K562 (cell line): Measurements from ENCODE around the gene SEC11A. TPM values are rescaled to one million over a fixed set of nuclear protein-coding genes. Genes with fewer than 3 reads are reported as not detected.
A peak's percentile ranks its signal among the peaks of the same experiment; 100 is the strongest.

Experiments
- ATAC-seq: fragments of 200-7000 bp; cut with Tn5 transposase; 3 replicates; pipeline ENCODE4 v1.9.1; 2020; ENCODE audit warnings: moderate library complexity
- BruUV-seq: library from RNA; stranded (reverse); fragments of 400-500 nt; replicated peaks from 2 replicates; lab custom pipeline; 2021; lab: Mats Ljungman, UMichigan
- CTCF ChIA-PET: fragments of 300-600 bp; formaldehyde crosslinking; extraction: SDS; loops from one replicate; lab custom pipeline; 2021; ENCODE audit warnings: low intra/inter-chr PET ratio; lab: Yijun Ruan, JAX
- POLR2A ChIA-PET: fragments of 300-600, 350-650 bp; sonication (Branson Sonifier 250); formaldehyde crosslinking; extraction: SDS; loops from one replicate; lab custom pipeline; 2021; ENCODE audit warnings: antibody characterized with exemption, inconsistent platforms; lab: Yijun Ruan, JAX
- DNase-seq, 4 experiments: peaks; one replicate each; pipeline versions ENCODE4 v3.0.0 to v3.0.0-alpha.2; 2011 to 2018; ENCODE audit warnings: low spot score in 3 of 4, mixed read lengths in 3 of 4; ENCODE audit errors: extremely low read depth in 1 of 4
- FAIRE-seq: peaks from 2 replicates; lab custom pipeline; 2011; peaks lifted over from hg19 to GRCh38; lab: Jason Lieb, UNC
- H2AFZ ChIP-seq: 2 replicates; pipeline ENCODE4 v1.6.0; 2011; ENCODE audit warnings: low read depth, low read length, control low read depth, inconsistent platforms
- H3K27ac ChIP-seq: fragments of 200-600 bp; 3 replicates; pipeline ENCODE4 v1.8.0; 2011; ENCODE audit warnings: low read depth, mild to moderate bottlenecking, control low read depth, inconsistent platforms, low read length, moderate library complexity, mixed read lengths; ENCODE audit errors: extremely low read depth
- H3K27me3 ChIP-seq, 2 experiments: fragments of 300-600 bp in 1 of 2; 2 replicates in 1 of 2; 3 replicates in 1 of 2; pipeline versions ENCODE4 v1.6.0 to v1.8.0; 2011; ENCODE audit warnings: inconsistent platforms in 2 of 2, low read length in 2 of 2, mild to moderate bottlenecking in 1 of 2, mixed read lengths in 1 of 2, moderate library complexity in 1 of 2; ENCODE audit not compliant: control insufficient read depth in 2 of 2, insufficient read depth in 2 of 2
- H3K36me3 ChIP-seq: fragments of 300-600 bp; 3 replicates; pipeline ENCODE4 v1.8.0; 2011; ENCODE audit warnings: mild to moderate bottlenecking, low read length, inconsistent platforms; ENCODE audit not compliant: control insufficient read depth, insufficient read depth
- H3K4me1 ChIP-seq, 2 experiments: fragments of 200-600 bp in 1 of 2; replicated peaks in 1 of 2; 2 replicates in 1 of 2; 3 replicates in 1 of 2; pipeline versions ENCODE4 v1.5.1 to v1.8.0; 2011; ENCODE audit warnings: inconsistent platforms in 2 of 2, low read length in 2 of 2, mild to moderate bottlenecking in 1 of 2, mixed read lengths in 1 of 2, moderate library complexity in 1 of 2; ENCODE audit not compliant: control insufficient read depth in 2 of 2, insufficient read depth in 2 of 2
- H3K4me2 ChIP-seq: 2 replicates; pipeline ENCODE4 v1.6.1; 2011; ENCODE audit warnings: low read length, control low read depth, inconsistent platforms, mixed read lengths; ENCODE audit not compliant: insufficient read depth
- H3K4me3 ChIP-seq: fragments of 200-600 bp; sonication (generic), shearing (Covaris generic); 2 replicates; pipeline ENCODE4 v1.5.1; 2016; ENCODE audit warnings: control low read depth, inconsistent platforms
- H3K79me2 ChIP-seq: fragments of 200-600 bp; 3 replicates; pipeline ENCODE4 v1.8.0; 2011; ENCODE audit warnings: low read length, inconsistent platforms; ENCODE audit not compliant: control insufficient read depth, insufficient read depth
- H3K9ac ChIP-seq, 2 experiments: 2 replicates each; pipeline versions ENCODE4 v1.6.0 to v1.6.1; 2011; ENCODE audit warnings: low read depth in 2 of 2, low read length in 2 of 2, control low read depth in 1 of 2, inconsistent platforms in 1 of 2, mild to moderate bottlenecking in 1 of 2, mixed read lengths in 1 of 2; ENCODE audit not compliant: insufficient read depth in 1 of 2
- H3K9me1 ChIP-seq: one replicate; pipeline ENCODE4 v1.6.0; 2011; ENCODE audit warnings: inconsistent platforms, mild to moderate bottlenecking, low read length, moderate library complexity; ENCODE audit not compliant: control insufficient read depth, insufficient read depth
- H3K9me3 ChIP-seq: replicated peaks from 2 replicates; pipeline ENCODE4 v1.5.1; 2011; ENCODE audit warnings: low read depth, low read length, inconsistent platforms; ENCODE audit not compliant: control insufficient read depth, insufficient read depth
- H4K20me1 ChIP-seq: replicated peaks from 2 replicates; pipeline ENCODE4 v1.6.1; 2011; ENCODE audit warnings: low read length, inconsistent platforms, mixed read lengths; ENCODE audit not compliant: control insufficient read depth, insufficient read depth
- BACH1 ChIP-seq: fragments of 200-800 bp; sonication (Bioruptor generic); IDR thresholded peaks from 2 replicates; pipeline ENCODE4 v1.6.1; 2016; ENCODE audit warnings: missing genetic modification characterization, missing compliant biosample characterization
- CBX2 ChIP-seq: fragments of 200-600 bp; sonication (generic); IDR thresholded peaks from one replicate; pipeline ENCODE4 v1.6.1; 2012; ENCODE audit warnings: mild to moderate bottlenecking, low read length, inconsistent platforms; ENCODE audit not compliant: insufficient read depth, poor library complexity, severe bottlenecking
- CREM ChIP-seq: IDR thresholded peaks from 2 replicates; pipeline ENCODE4 v1.6.1; 2014; ENCODE audit warnings: antibody characterized with exemption, low read depth
- EWSR1 ChIP-seq: fragments of 450-650 bp; IDR thresholded peaks from 2 replicates; pipeline ENCODE4 v1.6.1; 2018; ENCODE audit warnings: borderline replicate concordance, mild to moderate bottlenecking, low read depth, moderate library complexity; ENCODE audit not compliant: partially characterized antibody
- EZH2 ChIP-seq: IDR thresholded peaks from 2 replicates; pipeline ENCODE4 v1.6.1; 2012; ENCODE audit warnings: low read depth, mild to moderate bottlenecking, inconsistent platforms, low read length, borderline replicate concordance
- GMEB1 ChIP-seq: fragments of 250-450 bp; sonication (Bioruptor Pico); IDR thresholded peaks from 2 replicates; pipeline ENCODE4 v1.4.0; 2020; ENCODE audit warnings: mild to moderate bottlenecking
- KLF16 ChIP-seq: IDR thresholded peaks from 2 replicates; pipeline ENCODE4 v1.6.1; 2016; ENCODE audit warnings: antibody characterized with exemption
- NFIX ChIP-seq: fragments of 250-450 bp; sonication (Bioruptor Pico); IDR thresholded peaks from 2 replicates; pipeline ENCODE4 v1.4.0; 2020; ENCODE audit warnings: low read depth, mild to moderate bottlenecking, moderate library complexity
- NR1H2 ChIP-seq: sonication (generic); formaldehyde crosslinking; IDR thresholded peaks from 2 replicates; pipeline ENCODE4 v1.4.0; 2020; ENCODE audit warnings: mild to moderate bottlenecking, missing genetic modification reagents
- STAG1 ChIP-seq: sonication (generic); formaldehyde crosslinking; IDR thresholded peaks from 2 replicates; pipeline ENCODE4 v1.5.0; 2020; ENCODE audit warnings: missing genetic modification reagents, borderline replicate concordance
- TAF7 ChIP-seq: fragments of 450-650 bp; IDR thresholded peaks from 2 replicates; pipeline ENCODE4 v1.6.1; 2016; ENCODE audit warnings: missing genetic modification characterization, missing compliant biosample characterization
- ZNF133 ChIP-seq: fragments of 250-450 bp; sonication (Bioruptor Pico); IDR thresholded peaks from 2 replicates; pipeline ENCODE4 v1.4.0; 2020; ENCODE audit warnings: mild to moderate bottlenecking
- ZNF347 ChIP-seq: fragments of 450-650 bp; formaldehyde crosslinking; IDR thresholded peaks from 2 replicates; pipeline ENCODE4 v1.4.0; 2020; ENCODE audit warnings: low read depth, mild to moderate bottlenecking, moderate library complexity
- WGBS: fragments of 100-300 bp; shearing (Covaris generic); methylation state at CpG from one replicate; pipeline ENCODE4 v1.1.6; 2016; ENCODE audit warnings: low coverage, mixed read lengths; ENCODE audit not compliant: insufficient coverage; ENCODE audit errors: missing lambda C conversion rate; 5-methylcytosine and 5-hydroxymethylcytosine counted together
- in situ Hi-C: fragments of 300-500 bp; cut with MboI; formaldehyde crosslinking; loops from 4 replicates; pipeline ENCODE4 v1.15.0; 2018; ENCODE audit warnings: inconsistent platforms, mixed read lengths
- intact Hi-C: fragments of 100-400 bp; cut with micrococcal nuclease; formaldehyde crosslinking; loops from 2 replicates; pipeline ENCODE4 v1.14.2; 2022
- polyA plus RNA-seq, 8 experiments: library from polyadenylated mRNA; depleted of rRNA in 4 of 8; stranded (reverse) in 5 of 8; unstranded in 3 of 8; fragments of >200 nt; fragmentation: Nextera tagmentation in 2 of 8; fragmentation: Illumina TruSeq in 1 of 8; extraction: Ambion mirVana in 2 of 8; extraction: Trizol in 1 of 8; gene quantifications; 2 replicates each; pipeline versions ENCODE4 v1.2.1 to v1.2.3, GENCODE V29; 2011 to 2014; ENCODE audit warnings: inconsistent platforms in 1 of 8, missing spikeins in 1 of 8
- total RNA-seq, 7 experiments: library from RNA; depleted of rRNA in 6 of 7; stranded (reverse); fragments of >200 nt in 6 of 7; fragmentation: Illumina TruSeq in 2 of 7; extraction: Trizol in 2 of 7; gene quantifications; 2 replicates each; pipeline versions ENCODE4 v1.2.1 to v1.2.3, GENCODE V29; 2011 to 2021; ENCODE audit warnings: low replicate concordance in 1 of 7
- TF ChIP-seq, protein P1 (sequence below): sonication (generic); formaldehyde crosslinking; IDR thresholded peaks from 2 replicates; pipeline ENCODE4 v1.8.1; 2022; ENCODE audit warnings: missing genetic modification reagents
- TF ChIP-seq, protein P2 (sequence below): fragments of 450-650 bp; IDR thresholded peaks from 2 replicates; pipeline ENCODE4 v1.6.1; 2017; ENCODE audit warnings: antibody characterized with exemption, mild to moderate bottlenecking

The SEC11A gene
- total and polyA plus RNA-seq, 9 of the 15 experiments (the other 6 are each of a cell fraction or from before 2014, with no cell fraction given) = 175 to 310 (median 229) TPM

GRCh38 chr15:84741121-84741520 lies 25.2 kb upstream of the SEC11A start:
- Histone ChIP-seq H3K4me2 (no peak overlapping the region), H3K27me3 (no peaks in the 10 kb centered on the region), H3K27ac (no peak overlapping the region), H2AFZ (peak overlapping the region; percentile 34; the same call in 1 of the 2 replicates), H4K20me1 (no peaks in the 10 kb centered on the region), H3K36me3 (no peaks in the 10 kb centered on the region), H3K79me2 (no peaks in the 10 kb centered on the region), H3K9me3 (no peaks in the 10 kb centered on the region), H3K4me3 (no peak overlapping the region), H3K9ac (no peak overlapping the region; a peak in 1 of 4 replicates), H3K9me1 (no peaks in the 10 kb centered on the region), H3K4me1 (no peaks in the 10 kb centered on the region; a peak in 1 of 5 replicates)
- in situ Hi-C loops = no loop called here
- no TSS peak for BruUV-seq
- no peak for DNase-seq
- POLR2A ChIA-PET = interaction anchor here (0.7 to 1.2 kb wide), 4 partner anchors 8 to 187 kb away, joined by 3 to 4 read pairs (median 4); no protein-coding TSS in a partner anchor
- CTCF ChIA-PET = no interaction called here
- intact Hi-C loops = no loop called here
- TF ChIP-seq BACH1 (tag) = no peak
- no peak for TF ChIP-seq GMEB1 (CRISPR knock-in tag)
- TF ChIP-seq TAF7 (tag) = no peak
- TF ChIP-seq ZNF133 (CRISPR knock-in tag) = no peak
- no peak for TF ChIP-seq EZH2
- TF ChIP-seq, protein P1, sequence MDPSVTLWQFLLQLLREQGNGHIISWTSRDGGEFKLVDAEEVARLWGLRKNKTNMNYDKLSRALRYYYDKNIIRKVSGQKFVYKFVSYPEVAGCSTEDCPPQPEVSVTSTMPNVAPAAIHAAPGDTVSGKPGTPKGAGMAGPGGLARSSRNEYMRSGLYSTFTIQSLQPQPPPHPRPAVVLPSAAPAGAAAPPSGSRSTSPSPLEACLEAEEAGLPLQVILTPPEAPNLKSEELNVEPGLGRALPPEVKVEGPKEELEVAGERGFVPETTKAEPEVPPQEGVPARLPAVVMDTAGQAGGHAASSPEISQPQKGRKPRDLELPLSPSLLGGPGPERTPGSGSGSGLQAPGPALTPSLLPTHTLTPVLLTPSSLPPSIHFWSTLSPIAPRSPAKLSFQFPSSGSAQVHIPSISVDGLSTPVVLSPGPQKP = no peak
- TF ChIP-seq EWSR1 = no peak
- TF ChIP-seq, protein P2, sequence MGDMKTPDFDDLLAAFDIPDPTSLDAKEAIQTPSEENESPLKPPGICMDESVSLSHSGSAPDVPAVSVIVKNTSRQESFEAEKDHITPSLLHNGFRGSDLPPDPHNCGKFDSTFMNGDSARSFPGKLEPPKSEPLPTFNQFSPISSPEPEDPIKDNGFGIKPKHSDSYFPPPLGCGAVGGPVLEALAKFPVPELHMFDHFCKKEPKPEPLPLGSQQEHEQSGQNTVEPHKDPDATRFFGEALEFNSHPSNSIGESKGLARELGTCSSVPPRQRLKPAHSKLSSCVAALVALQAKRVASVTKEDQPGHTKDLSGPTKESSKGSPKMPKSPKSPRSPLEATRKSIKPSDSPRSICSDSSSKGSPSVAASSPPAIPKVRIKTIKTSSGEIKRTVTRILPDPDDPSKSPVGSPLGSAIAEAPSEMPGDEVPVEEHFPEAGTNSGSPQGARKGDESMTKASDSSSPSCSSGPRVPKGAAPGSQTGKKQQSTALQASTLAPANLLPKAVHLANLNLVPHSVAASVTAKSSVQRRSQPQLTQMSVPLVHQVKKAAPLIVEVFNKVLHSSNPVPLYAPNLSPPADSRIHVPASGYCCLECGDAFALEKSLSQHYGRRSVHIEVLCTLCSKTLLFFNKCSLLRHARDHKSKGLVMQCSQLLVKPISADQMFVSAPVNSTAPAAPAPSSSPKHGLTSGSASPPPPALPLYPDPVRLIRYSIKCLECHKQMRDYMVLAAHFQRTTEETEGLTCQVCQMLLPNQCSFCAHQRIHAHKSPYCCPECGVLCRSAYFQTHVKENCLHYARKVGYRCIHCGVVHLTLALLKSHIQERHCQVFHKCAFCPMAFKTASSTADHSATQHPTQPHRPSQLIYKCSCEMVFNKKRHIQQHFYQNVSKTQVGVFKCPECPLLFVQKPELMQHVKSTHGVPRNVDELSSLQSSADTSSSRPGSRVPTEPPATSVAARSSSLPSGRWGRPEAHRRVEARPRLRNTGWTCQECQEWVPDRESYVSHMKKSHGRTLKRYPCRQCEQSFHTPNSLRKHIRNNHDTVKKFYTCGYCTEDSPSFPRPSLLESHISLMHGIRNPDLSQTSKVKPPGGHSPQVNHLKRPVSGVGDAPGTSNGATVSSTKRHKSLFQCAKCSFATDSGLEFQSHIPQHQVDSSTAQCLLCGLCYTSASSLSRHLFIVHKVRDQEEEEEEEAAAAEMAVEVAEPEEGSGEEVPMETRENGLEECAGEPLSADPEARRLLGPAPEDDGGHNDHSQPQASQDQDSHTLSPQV = no peak
- TF ChIP-seq STAG1 (CRISPR knock-in tag) = no peak
- TF ChIP-seq CBX2 = no peak
- no peak for TF ChIP-seq NFIX (CRISPR knock-in tag)
- TF ChIP-seq CREM = no peak
- no peak for TF ChIP-seq NR1H2
- no peak for TF ChIP-seq KLF16
- TF ChIP-seq ZNF347 = no peak
- FAIRE-seq = peak; percentile 69
- ATAC-seq = peak; percentile 57
- 27% methylated on average over 2 of the region's 2 CpGs for WGBS
